Loucy (cell line): ENCODE measurements around the gene CDC34.

Source experiments
- EZH2phosphoT487 ChIP-seq: fragments of 200-600 bp; IDR thresholded peaks from 2 replicates; pipeline ENCODE4 v1.6.1; 2018; ENCODE audit warnings: antibody characterized with exemption, mild to moderate bottlenecking, moderate library complexity, borderline replicate concordance
- TF ChIP-seq, protein P1 (sequence below): fragments of 200-600 bp; sonication (generic); conservative IDR thresholded peaks from 2 replicates; pipeline ENCODE4 v1.5.1; 2014; ENCODE audit warnings: mild to moderate bottlenecking, antibody characterized with exemption, low read length

DNA sequence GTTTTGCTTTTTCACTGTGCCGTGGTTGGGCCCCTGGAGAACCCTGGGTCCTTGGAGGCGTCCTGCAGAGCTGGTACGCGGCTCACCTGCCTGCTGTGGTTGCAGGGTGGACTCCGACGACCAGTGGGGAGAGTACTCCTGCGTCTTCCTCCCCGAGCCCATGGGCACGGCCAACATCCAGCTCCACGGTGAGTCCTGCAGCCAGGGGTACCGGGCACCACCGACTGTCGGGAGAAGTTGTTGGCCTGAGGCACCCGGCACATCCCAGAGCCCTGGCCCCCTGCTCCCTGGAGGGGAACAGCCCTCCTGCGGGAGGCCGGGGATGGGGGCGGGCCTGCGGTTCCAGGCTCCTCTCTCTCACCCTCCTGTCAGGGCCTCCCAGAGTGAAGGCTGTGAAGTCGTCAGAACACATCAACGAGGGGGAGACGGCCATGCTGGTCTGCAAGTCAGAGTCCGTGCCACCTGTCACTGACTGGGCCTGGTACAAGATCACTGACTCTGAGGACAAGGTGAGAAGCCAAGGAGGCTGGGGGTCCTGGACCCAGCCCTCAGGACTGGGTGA, 48.8 kb downstream of the CDC34 start:
- TF ChIP-seq, protein P1, sequence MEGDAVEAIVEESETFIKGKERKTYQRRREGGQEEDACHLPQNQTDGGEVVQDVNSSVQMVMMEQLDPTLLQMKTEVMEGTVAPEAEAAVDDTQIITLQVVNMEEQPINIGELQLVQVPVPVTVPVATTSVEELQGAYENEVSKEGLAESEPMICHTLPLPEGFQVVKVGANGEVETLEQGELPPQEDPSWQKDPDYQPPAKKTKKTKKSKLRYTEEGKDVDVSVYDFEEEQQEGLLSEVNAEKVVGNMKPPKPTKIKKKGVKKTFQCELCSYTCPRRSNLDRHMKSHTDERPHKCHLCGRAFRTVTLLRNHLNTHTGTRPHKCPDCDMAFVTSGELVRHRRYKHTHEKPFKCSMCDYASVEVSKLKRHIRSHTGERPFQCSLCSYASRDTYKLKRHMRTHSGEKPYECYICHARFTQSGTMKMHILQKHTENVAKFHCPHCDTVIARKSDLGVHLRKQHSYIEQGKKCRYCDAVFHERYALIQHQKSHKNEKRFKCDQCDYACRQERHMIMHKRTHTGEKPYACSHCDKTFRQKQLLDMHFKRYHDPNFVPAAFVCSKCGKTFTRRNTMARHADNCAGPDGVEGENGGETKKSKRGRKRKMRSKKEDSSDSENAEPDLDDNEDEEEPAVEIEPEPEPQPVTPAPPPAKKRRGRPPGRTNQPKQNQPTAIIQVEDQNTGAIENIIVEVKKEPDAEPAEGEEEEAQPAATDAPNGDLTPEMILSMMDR = no peak
- TF ChIP-seq EZH2phosphoT487 = no peak
